NCI-H526 treated with DMSO at 0.1 percent for 48 hours (cell line): ENCODE data around the gene BCL2L1.
"Not testable (repeated sequence)": the region's sequence is repeated elsewhere in the genome, so short reads cannot be mapped to it uniquely, and the experiment has no call there.

Source experiments
- DNase-seq: peaks from one replicate; lab custom pipeline; 2025; lab: John Stamatoyannopoulos, UW

Gene BCL2L1

DNA sequence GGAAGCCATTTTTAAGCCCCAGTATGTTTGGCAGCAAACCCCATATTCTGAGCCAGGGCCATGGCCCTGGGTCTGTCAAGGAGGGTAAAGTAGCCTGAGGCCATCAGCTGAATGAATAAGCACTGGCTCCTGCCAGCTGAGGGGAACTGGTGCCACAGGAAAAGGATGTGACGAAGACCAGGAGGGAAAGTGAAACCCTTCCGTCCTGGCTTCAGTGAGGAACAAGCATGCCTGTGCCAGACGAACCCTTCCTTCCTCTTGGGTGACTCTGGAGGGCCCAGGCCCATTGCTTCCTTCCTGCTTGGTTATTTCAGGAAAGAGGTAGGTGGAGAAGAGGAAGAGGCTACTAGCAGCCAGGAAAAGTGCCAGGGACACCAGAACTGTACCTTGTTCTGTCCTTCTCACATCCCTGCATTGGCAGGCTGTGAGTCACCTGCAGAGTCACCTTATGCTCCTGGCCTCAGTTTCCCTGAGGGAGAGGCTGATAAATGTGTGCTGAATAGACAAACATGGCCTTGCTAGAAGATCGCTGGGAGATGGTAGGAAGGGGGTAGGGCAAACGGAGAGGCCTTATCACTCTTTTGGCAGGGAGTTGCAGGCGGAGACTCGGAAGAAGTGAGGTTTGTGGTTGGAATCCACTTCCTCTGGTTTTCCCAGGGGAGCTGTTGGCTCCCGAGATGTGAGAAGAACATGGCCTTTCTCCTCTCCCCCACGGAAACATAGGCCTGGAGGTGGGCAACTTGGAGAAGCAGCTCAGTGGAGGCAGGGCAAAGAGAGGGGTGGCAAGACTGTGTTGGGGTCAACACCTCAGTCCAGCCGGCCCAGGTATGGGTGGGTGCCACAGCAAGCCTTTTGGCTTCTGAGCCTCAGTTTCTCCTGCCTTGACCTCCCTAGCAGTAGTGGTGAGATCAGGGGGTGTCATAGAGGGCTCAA, 47.5 kb downstream of the BCL2L1 start:
- no peak for DNase-seq

DNA sequence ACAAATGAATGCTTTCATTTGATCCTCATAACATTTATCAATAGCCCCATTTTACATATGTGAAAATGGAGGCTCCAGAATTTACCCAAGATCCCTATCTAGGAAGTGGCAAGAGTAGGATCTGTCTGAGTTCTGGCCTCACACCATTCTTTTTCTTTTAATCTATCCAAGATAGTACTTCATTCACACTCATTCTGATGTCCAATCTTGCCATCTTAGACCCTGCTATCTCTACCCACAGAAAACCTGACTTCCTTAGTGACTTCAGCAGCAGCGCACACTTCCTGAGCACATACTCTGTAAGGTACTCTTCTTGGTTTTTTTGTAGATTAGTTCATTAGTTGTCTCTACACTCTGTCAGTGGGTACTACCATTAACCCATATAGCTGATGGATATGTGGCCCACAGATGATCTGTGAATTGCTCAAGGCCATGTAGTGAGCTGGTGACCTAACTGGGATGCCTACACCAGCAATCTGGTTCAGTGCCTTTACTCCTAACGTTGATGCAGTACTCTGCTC, 48.7 kb downstream of the BCL2L1 start:
- no peak for DNase-seq

DNA sequence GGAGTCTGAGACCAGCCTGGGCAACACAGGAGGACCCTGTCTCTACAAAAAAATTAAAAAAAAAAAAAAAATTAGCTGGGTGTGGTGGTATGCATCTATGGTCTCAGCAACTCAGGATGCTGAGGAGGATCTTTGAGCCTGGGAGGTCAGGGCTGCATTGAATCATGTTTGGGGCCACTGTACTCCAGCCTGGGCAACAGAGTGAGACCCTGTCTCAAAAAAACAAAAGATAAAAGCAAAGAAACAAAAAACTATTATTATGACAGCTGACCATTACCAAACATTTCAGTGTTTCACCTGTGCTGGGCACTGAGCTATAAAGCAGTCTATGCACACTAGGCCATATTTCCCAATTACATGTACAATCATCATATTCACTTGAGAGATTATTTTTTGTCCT, 49.2 kb downstream of the BCL2L1 start:
- DNase-seq: no peak

DNA sequence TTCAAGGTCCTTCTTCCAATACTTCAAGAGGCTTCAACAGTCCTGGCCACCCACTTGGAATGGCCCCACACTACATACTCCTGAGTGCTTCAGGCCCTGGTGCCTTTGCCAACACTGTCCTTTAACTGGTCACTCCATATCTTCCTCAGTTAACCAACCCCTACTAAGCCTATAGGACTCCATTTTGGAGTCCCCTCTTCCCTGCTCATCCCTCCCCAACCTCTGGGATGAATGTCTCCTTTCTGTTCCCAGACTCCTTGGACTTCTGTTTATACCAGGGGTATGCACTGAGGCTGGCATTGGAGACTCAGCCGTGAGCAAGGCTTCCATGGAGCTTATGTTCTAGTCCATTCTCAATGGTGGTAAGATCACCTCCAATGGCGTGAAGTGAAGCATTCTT, 51.3 kb downstream of the BCL2L1 start:
- DNase-seq: no peak

DNA sequence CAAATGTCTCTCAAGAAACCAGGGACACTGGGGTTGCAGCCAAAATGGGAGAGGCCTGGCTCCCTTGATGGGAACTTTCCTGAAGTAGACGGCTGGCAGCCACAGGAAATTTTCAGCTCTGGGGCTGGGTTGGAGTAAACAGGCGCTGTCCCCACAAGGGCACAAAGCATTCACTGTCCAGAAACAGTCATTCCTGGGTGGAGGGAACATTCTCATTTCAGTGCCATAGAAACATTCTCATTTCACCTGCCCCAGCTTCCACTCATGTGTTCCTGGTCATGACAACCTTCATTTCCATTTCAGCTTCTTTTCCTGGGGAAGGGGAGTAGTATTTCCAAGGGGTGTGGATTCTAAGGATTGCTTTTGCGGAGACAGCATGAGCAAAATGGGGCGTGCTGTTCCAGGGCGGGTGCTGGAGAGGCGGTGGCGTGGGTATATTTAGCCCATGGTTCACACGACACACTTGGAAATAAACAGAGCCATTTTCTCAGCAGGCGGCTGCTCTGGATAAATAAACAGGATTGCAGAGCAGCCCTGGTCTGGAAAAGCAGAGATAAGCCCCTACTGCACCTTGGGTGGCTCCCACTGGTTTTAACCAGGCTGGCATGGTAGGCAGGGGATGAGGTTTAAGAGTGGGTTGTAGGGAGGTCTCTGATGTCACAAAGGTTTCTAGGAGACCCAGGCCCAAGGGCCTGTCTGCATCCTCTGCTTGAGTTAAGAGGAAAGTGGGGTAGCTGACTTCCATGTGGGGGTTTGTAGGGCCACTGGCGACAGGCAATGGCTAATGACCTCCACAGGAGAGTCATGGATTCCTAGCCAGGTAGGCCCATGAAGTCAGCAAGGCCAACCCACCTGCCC, 52.1 kb downstream of the BCL2L1 start:
- DNase-seq: no peak

DNA sequence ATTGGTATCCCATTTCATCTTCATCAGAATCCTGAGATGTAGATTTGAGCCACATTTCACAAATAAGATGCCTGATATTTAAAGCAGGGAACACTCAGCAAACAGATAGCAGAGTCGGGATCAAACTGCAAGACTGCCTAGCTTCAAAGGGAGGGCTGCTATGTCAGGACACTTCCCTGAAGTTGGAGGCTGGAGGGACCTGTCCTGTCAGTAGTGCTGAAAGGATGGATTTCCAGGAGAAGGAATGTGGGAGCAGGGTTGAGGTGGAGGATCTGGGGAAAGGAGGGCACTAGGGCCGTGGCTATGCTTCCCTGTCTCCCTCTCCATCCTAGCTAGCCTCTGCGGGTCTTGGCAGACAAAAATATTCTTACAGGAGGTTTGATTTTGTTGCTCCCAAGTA, 52.8 kb downstream of the BCL2L1 start:
- DNase-seq: no peak

DNA sequence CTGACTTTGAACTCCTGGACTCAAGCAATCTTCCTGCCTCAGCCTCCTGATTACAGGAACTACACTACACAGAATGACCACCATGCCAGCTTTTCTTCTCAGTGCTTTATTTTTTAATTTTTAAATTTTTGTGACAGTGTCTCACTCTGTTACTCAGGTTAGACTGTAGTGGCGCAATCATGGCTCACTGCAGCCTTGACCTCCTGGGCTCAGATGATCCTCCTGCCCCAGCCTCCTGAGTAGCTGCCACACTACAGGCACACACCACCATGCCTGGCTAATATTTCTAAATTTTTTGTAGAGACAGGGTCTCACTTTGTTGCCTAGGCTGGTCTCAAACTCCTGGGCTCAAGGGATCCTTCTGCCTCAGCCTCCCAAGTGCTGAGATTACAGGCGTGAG, 53.7 kb downstream of the BCL2L1 start:
- DNase-seq: not testable (repeated sequence)

DNA sequence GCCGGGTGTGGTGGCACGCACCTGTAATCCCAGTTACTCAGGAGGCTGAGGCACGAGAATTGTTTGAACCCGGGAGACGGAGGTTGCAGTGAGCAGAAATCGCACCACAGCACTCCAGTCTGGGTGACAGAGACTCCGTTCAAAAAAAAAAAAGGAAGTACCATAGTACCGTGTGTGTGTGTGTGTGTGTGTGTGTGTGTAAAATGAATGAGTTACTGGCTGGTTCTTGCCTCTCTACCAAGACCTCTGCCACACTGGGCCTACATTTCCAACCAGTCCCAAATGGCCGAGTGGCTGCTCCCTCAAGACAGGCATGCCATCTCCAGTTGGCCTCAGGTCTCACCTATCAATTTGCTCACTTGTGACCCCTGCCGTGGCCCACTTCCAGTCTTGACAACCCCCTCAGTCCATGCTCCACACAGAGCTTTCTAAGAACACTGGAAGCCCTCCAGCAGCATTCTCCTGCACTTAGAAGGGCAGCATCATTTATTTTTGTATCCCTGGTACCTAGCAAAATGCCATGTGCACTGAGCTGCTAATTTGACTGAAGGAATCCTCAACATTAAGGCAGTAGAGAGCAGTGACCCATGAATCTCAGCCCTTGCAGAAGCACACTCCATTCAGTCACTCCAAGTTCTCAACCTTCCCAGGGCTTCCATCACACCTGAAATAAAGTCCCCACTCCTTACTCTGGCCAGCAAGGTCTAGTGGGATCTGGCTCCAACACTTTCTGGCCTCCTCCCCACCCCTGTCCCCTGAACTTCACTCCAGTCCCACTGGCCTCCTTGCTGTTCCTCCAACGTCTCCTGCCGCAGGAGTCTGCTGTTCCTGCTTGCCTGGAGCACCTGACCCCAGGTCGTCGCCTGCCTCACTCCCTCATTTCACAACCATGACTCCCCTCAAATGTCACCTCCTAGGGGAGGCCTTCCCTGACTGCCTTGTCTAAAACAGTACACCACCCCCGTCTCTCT, 55.1 kb downstream of the BCL2L1 start:
- no peak for DNase-seq

DNA sequence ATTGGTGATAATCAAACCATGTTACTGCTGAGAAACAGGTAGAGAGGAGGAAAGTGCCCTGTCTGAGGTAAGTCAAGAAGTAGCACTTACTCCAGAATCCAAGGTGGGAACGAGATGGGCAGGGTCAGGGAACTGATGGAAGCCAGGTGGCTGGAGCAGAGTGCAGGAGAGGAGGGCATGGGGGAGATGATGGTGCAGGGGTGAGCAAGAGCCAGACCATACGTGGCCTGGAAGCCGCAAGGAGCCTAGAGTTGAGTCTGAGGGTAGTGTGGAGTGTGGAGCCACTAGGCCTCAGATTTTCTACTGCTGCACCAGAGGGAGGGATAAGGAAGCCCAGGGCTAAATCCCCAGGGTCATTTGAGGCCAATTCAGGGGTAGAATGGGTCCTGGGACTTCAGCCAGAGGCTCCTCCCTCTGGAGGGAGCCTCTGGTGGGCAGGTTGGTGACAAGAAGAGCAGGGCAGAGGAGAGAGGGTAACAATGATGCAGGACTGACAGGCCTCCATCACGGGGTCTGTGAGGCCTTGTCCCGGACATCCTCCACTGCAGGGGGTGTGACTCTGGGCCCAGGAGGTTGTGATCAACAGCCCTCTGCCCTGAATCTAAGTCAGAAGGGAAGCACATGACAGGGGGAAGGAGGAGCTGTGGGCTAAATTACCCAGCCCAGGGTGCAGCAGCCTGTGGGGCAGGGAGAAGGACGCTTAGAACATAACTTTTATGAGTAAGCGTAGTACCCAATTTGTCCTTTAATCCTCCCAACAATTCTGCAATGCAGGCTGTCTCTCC, 56.2 kb downstream of the BCL2L1 start:
- DNase-seq: no peak

DNA sequence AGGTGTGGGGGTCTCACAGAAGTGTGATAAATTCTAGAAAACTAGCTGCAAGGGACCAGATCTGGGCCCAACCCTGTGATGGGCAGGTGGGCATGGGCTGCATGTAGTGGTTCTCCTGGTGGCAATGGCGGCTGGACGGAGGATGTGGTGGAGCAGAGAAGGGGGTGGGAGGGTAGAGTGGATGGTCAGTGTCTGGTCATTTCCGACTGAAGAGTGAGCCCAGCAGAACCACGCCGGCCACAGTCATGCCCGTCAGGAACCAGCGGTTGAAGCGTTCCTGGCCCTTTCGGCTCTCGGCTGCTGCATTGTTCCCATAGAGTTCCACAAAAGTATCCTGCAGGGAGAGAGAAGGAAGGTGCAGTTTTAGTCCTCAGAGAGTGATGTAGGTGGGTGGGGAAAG, 56.9 kb downstream of the BCL2L1 start:
- DNase-seq: no peak

DNA sequence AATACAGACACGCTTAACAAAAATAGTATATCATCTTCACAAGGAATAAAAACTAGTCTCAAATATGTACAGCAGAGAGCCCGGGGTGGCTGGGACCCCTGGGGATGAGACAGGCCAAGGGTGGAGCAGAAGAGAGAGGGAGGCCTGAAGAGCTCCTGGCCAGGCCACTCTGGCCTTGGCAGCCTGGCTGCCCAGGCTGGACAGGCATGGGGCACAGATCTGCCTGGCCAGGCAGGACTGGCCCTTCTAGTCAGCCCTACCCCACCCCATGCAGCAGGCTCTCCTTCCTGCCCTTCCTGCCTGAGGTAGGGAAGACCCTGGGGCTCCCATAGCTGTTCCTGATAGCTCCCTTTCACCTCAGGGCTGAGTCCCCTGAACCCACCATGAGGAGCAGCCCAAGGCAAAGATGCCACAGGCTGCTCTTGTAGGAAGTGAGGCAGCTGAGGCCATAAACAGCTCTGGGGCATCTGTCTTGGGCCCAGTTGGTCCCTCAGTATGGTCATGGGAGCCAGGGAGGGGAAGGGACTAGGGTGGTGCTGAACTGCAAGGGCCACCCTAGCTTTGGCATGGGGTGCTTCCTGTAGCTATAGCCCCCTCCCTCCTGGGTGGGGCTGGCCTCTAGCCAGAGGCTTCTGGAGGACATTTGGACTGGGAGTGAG, 57.8 kb downstream of the BCL2L1 start:
- DNase-seq: no peak

DNA sequence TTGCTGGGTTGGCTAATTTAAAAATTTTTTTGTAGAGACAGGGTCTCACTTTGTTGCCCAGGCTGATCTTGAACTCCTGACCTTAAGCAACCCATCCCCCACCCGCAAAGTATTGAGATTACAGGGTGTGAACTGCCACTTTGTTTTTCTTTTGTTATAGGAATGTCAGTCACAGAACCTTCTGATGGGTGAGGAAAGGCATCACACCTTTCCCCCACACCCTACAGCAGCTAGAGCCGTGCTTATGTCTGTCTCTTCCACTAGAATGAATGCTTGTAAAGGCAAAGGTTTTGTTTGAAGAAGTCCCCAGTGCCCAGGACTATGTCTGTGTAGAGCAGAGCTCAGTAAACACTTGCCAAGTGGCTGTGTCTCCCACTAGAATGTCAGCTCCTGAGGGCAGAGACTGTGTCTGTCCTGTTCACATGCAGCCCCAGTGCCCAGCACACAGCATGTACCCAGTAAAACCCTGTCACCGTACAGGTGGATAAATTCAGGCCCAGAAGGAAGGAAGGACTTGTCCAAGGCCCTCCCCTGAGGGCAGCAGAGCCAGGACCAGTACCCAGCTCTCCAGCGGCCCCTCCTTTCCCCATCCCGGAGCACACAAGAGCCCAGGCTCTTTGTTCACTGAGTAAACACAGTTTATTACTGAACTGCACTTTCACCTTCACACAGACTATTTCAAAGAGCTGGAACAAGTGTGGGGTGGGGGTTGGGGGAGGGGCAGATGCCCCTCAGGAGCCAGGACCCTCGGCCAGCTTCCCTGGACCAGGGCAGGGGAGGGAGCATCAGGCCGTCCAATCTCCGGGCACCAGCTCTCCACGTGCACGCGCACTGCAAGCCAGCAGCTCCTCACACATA, 58.6 kb downstream of the BCL2L1 start:
- no peak for DNase-seq

DNA sequence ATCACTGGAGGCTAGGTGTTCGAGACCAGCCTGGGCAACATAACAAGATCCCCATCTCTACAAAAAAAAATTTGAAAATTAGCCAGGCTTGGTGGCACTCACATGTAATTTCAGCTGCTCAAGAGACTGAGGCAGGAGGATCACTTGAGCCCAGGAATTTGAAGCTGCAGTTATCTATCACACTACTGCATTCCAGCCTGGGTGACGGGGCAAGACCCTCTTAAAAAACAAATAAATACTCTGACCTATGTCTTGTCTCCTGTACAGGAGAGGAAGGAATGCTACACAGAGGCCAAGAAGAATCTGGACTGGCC, 59.2 kb downstream of the BCL2L1 start:
- no peak for DNase-seq

DNA sequence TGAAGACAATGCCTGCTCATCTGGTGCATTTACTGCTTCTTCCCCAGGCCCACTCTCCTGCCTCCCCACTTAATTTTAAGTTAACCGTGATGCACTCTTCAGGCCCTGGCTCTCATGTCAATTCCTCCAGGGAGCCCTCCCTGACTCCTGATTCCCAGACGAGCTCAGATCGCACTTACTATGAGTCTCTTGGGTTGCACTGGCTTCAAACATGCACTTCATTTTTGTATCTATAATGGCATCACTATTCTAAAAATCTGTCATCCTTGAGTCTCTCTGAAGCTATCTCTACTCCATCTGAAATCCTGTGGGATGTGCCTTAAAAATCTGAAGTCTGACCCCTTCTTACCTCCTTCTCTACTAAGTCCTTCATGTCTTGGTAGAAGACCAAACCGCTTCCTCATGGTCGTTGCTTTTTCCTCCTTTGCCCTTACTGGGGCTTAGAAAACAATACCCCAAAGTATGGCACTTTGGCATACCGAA, 60.3 kb downstream of the BCL2L1 start:
- DNase-seq: no peak

DNA sequence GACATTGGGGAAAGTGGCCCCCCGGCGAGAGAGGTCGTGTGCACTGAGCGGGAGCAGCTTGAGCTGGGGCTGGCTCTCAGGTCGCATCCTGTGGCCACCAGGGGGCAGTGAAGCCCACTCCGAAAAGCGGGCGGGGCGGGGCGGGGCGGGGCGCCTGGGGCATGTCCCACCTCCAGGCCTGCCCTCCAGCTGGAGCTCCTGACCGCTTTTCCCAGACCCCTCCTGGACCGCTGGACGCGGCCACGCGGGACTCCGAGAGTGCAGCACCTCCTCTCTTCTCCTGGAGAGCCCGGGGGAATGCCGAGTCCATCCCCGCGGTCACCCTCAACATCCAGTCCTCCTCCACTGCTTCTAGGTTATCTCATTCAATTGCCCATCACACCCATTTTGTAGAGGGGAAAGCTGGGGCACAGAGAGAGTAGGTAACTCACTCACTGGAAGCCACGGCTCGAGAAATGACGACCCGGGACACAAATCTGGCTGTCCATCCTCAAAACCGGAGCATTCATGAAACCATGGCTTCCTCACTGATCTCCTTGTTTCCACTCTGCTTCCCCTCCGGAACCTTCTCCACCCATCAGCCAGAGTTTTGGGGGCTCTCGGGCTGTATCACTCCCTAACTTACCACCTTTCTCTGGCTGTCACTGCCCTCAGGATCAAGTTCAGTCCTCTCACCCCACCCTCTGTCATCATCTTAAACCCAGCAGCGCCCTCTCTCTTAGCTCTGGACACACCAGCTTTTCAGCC, 60.9 kb downstream of the BCL2L1 start:
- peak; percentile 30 for DNase-seq

DNA sequence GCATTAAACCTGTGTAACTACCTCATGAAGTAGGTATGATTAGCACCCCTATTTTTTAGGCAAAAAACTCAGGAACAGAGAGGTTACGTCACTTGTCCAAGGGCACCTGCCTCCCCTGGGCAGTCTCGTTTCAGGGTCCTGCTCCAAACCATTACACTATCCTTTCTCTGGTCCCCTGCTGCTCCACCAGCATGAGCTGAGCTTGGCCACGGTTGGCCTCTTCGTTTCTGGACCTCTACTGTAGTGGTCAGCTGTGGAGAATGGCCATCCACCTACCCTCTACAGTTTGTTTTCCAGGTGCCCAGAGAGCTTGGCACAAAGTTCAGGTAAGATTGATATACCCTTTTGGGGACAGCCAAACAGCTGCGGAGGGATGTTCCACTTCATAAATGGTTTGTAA, 68.1 kb downstream of the BCL2L1 start:
- DNase-seq: no peak

DNA sequence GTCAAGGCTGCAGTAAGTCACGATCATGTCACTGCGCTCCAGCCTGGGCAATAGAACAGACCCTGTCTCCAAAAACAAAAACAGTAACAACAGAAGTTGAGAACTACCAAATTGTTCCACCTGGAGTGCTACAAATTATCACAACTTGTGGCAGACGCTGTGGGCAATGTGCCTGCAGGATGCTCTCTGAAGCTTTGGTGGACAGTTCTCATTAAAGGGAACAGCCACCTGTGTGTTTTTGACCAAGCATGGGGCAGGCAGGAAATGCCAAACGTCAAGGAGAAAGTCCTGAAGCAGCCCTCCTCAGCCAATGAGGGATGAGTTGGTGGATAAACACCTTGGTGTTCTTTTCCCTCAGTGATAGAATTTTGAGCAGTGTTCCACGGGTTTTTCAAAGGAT, 69.1 kb downstream of the BCL2L1 start:
- DNase-seq: no peak

DNA sequence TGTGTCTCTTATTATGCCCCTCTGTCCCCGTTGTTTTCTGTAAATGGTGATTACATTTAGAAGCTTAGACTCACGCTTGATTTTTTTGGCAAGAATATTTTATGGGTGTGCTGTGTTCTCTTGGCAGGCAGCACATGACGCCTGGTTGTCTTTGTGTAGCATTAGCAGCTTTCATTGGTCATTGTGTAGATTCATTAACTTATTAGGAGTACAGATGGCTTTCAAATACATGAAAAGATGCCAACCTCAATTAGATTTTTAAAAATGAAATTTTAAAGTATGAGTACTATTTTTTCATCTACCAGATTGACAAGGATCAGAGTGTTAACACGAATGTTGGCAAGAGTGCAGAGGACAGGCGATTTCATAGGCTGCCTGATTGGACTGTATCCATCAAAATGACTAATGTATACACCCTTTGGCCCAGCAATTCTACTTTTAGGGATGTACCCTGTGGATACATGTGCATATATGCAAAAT, 69.7 kb downstream of the BCL2L1 start:
- DNase-seq: no peak
